ENCODE data around the gene NDUFV2. TPM values are rescaled to one million over a fixed set of nuclear protein-coding genes. Genes with fewer than 3 reads are reported as not detected.

Gene NDUFV2
- total and polyA plus RNA-seq, 12 donors: 362 to 1,061 (median 482) TPM

DNA sequence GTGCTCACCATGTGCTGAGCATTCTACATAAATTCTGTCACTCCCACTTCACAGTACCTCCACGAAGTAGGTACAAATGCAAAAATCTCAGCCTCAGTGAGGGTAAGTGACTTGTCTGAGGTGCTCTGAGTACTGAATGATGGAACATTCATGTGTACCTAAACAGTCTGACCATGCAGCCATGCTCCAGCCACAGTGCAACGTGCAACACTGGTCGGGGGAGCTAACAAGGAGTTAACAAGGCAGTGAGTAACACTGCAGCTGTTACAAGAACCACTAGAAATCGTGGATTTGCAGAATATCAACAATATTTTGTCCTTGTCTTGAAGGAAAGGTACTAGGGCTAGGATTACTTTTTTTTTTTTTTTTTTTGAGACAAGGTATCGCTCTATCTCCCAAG lies 36.6 kb upstream of the NDUFV2 start:
- no peak for ATAC-seq
- peaks cover 0 to 27% (median 7%) of the 10 kb centered on the region in 9 donors for H3K4me1 ChIP-seq
- DNase-seq: no peak
- no peaks in the 10 kb centered on the region for H3K9me3 ChIP-seq
- TF ChIP-seq, protein P1, sequence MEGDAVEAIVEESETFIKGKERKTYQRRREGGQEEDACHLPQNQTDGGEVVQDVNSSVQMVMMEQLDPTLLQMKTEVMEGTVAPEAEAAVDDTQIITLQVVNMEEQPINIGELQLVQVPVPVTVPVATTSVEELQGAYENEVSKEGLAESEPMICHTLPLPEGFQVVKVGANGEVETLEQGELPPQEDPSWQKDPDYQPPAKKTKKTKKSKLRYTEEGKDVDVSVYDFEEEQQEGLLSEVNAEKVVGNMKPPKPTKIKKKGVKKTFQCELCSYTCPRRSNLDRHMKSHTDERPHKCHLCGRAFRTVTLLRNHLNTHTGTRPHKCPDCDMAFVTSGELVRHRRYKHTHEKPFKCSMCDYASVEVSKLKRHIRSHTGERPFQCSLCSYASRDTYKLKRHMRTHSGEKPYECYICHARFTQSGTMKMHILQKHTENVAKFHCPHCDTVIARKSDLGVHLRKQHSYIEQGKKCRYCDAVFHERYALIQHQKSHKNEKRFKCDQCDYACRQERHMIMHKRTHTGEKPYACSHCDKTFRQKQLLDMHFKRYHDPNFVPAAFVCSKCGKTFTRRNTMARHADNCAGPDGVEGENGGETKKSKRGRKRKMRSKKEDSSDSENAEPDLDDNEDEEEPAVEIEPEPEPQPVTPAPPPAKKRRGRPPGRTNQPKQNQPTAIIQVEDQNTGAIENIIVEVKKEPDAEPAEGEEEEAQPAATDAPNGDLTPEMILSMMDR (IDR thresholded peaks at IDR 0.05): no peak
- no peak overlapping the region for H3K27ac ChIP-seq
- intact Hi-C loops (cut with DNase I): no loop called here
- no peaks in the 10 kb centered on the region for H3K36me3 ChIP-seq
- no peak overlapping the region for H3K4me3 ChIP-seq
- no peaks in the 10 kb centered on the region for H3K27me3 ChIP-seq
- WGBS, 2 donors: 78 to 85% methylated on average over 5 of the region's 5 CpGs

DNA sequence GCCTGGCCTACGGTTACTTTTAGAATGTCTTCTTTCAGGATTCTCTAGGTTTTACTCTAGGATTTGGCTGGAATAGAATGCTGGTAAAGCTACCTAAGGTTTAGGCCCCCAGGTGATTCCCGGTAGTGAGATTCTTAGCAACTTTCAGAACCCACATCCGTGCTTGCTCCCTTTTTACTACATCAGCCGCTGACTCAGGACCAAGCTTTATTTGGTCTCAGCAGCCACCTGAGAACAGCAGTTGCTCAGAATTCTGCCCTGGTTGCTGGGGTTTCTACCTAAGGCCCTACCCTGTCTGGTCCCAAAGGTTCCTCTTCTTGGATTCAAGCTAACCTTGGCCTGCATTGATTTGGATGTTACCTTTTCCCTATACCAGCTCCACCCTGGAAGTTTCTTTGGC lies 36.1 kb upstream of the NDUFV2 start:
- 96 to 98% methylated on average over 4 of the region's 4 CpGs for WGBS, 2 donors
- H3K4me1 ChIP-seq: peaks cover 0 to 25% (median 7%) of the 10 kb centered on the region in 9 donors
- H3K9me3 ChIP-seq: no peaks in the 10 kb centered on the region
- DNase-seq (no peak), ATAC-seq (no peak)
- H3K27me3 ChIP-seq: no peaks in the 10 kb centered on the region
- no peaks in the 10 kb centered on the region for H3K36me3 ChIP-seq
- TF ChIP-seq, protein P1 (IDR thresholded peaks at IDR 0.05): no peak
- H3K4me3 ChIP-seq: no peak overlapping the region
- H3K27ac ChIP-seq: no peak overlapping the region
- intact Hi-C loops (cut with DNase I): no loop called here

DNA sequence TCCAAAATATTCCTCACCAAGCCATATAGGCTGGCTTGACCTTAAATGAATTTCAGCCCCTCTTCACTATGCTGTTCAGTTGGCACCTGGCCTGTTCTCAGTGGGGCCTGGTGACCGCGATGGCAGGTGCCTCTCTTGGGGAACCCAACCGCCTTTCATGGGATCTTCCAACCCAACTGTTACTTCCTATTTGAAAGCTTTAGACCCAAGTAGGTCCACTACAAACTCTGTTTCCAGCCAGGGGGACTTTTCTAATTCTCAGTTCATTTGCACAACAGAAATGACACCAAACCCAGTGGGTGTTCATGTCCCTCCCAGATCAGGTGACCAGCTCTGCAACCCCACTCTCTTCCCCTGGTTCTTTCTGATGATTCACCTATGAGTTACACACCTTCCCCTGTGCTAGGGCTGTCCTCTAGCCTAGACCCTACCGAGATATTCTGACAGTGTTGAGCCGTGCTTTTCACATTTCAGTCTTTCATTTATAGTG lies 35.6 kb upstream of the NDUFV2 start:
- 94 to 97% methylated on average over 5 of the region's 5 CpGs for WGBS, 2 donors
- Histone ChIP-seq H3K27ac (no peak overlapping the region), H3K4me3 (no peak overlapping the region), H3K4me1 (peaks cover 0 to 20% (median 7%) of the 10 kb centered on the region in 9 donors), H3K9me3 (no peaks in the 10 kb centered on the region), H3K36me3 (no peaks in the 10 kb centered on the region), H3K27me3 (no peaks in the 10 kb centered on the region)
- TF ChIP-seq, protein P1 (IDR thresholded peaks at IDR 0.05): no peak
- intact Hi-C loops (cut with DNase I): no loop called here
- DNase-seq: no peak
- no peak for ATAC-seq

DNA sequence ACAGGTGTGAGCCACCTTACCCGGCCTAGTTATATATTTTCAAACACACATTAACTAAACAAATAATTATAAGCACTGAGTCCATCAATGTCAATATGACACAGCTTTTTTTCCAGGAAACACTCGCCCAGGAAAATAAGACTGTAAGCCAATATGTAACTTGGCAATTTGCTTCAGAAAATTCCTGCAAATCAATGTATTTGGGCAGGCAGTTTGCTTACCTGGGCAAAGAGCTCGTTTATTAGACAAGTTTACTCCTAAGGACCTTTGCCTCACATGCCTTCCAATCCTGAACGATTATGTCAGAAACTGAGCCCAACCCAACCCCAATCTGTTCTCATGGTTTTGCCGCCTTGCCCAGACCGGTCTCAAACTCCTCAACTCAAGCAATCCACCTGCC lies 34.7 kb upstream of the NDUFV2 start:
- H3K27me3 ChIP-seq: no peaks in the 10 kb centered on the region
- H3K4me3 ChIP-seq: no peak overlapping the region
- H3K27ac ChIP-seq: no peak overlapping the region
- H3K36me3 ChIP-seq: no peaks in the 10 kb centered on the region
- ATAC-seq (no peak), DNase-seq (no peak)
- 84 to 92% methylated on average over 6 of the region's 6 CpGs for WGBS, 2 donors
- intact Hi-C loops (cut with DNase I): no loop called here
- no peaks in the 10 kb centered on the region for H3K9me3 ChIP-seq
- TF ChIP-seq, protein P1 (IDR thresholded peaks at IDR 0.05): no peak
- peaks cover 0 to 13% (median 7%) of the 10 kb centered on the region in 9 donors for H3K4me1 ChIP-seq
